ENCODE data around the gene ADAMTSL4.
"Not testable (repeated sequence)": the region's sequence is repeated elsewhere in the genome, so short reads cannot be mapped to it uniquely, and the experiment has no call there.

Gene ADAMTSL4

GRCh38 chr1:150564051-150564991 is 15.1 kb downstream of the ADAMTSL4 start:
- no peak for DNase-seq (ENCODE audit: low read depth, low spot score)
- peak overlapping the region; percentile 100 for H3K27ac ChIP-seq

GRCh38 chr1:150565240-150565991 is 16.2 kb downstream of the ADAMTSL4 start:
- H3K27ac ChIP-seq = peak overlapping the region; percentile 100
- not testable (repeated sequence) for DNase-seq (ENCODE audit: low read depth, low spot score)

- no peak for DNase-seq (ENCODE audit: low read depth, low spot score)
- H3K27ac ChIP-seq = peak overlapping the region; percentile 100
Measured at GRCh38 chr1:150566589-150567340, 17.6 kb downstream of the ADAMTSL4 start.

GRCh38 chr1:150567341-150567716 is 18.1 kb downstream of the ADAMTSL4 start:
- peak overlapping the region; percentile 100 for H3K27ac ChIP-seq
- no peak for DNase-seq (ENCODE audit: low read depth, low spot score)

- peak overlapping the region; percentile 100 for H3K27ac ChIP-seq
- peak; percentile 87 for DNase-seq (ENCODE audit: low read depth, low spot score)
Measured at GRCh38 chr1:150567717-150568593, 18.7 kb downstream of the ADAMTSL4 start.

GRCh38 chr1:150568594-150568966 is 19.4 kb downstream of the ADAMTSL4 start:
- peak overlapping the region; percentile 100 for H3K27ac ChIP-seq
- no peak for DNase-seq (ENCODE audit: low read depth, low spot score)

- peak overlapping the region; percentile 100 for H3K27ac ChIP-seq
- DNase-seq (ENCODE audit: low read depth, low spot score) = no peak
Measured at GRCh38 chr1:150572918-150573647, 23.9 kb downstream of the ADAMTSL4 start.

- not testable (repeated sequence) for DNase-seq (ENCODE audit: low read depth, low spot score)
- H3K27ac ChIP-seq = peak overlapping the region; percentile 100
Measured at GRCh38 chr1:150573648-150574071, 24.5 kb downstream of the ADAMTSL4 start.

- no peak for DNase-seq (ENCODE audit: low read depth, low spot score)
- H3K27ac ChIP-seq = peak overlapping the region; percentile 100
Measured at GRCh38 chr1:150574260-150575071, 25.3 kb downstream of the ADAMTSL4 start.

- H3K27ac ChIP-seq = peak overlapping the region; percentile 100
- DNase-seq (ENCODE audit: low read depth, low spot score) = no peak
Measured at GRCh38 chr1:150575072-150575489, 25.9 kb downstream of the ADAMTSL4 start.

- peak overlapping the region; percentile 100 for H3K27ac ChIP-seq
- DNase-seq (ENCODE audit: low read depth, low spot score) = no peak
Measured at GRCh38 chr1:150575518-150576366, 26.5 kb downstream of the ADAMTSL4 start.

- peak overlapping the region; percentile 100 for H3K27ac ChIP-seq
- no peak for DNase-seq (ENCODE audit: low read depth, low spot score)
Measured at GRCh38 chr1:150576367-150576711, 27.1 kb downstream of the ADAMTSL4 start.

GRCh38 chr1:150576794-150577556 is 27.8 kb downstream of the ADAMTSL4 start:
- H3K27ac ChIP-seq = peak overlapping the region; percentile 100
- no peak for DNase-seq (ENCODE audit: low read depth, low spot score)

- DNase-seq (ENCODE audit: low read depth, low spot score) = no peak
- H3K27ac ChIP-seq = peak overlapping the region; percentile 100
Measured at GRCh38 chr1:150577557-150578271, 28.5 kb downstream of the ADAMTSL4 start.

- DNase-seq (ENCODE audit: low read depth, low spot score) = no peak
- H3K27ac ChIP-seq = peak overlapping the region; percentile 100
Measured at GRCh38 chr1:150578272-150579109, 29.3 kb downstream of the ADAMTSL4 start.

Data from epithelial cell of prostate (primary cell).